Karpas-422 (cell line): ENCODE results near the gene VKORC1. TPM values are rescaled to one million over a fixed set of nuclear protein-coding genes. Genes with fewer than 3 reads are reported as not detected.
"Not testable (repeated sequence)": the region's sequence is repeated elsewhere in the genome, so short reads cannot be mapped to it uniquely, and the experiment has no call there.

Experiments used
- DNase-seq: peaks from one replicate; pipeline ENCODE4 v3.0.0-alpha.2; 2015
- H2AFZ ChIP-seq: fragments of 200-600 bp; sonication (generic); 2 replicates; pipeline ENCODE4 v1.6.1; 2014; ENCODE audit warnings: antibody characterized with exemption, low read length, mixed read lengths
- H3K27ac ChIP-seq: fragments of 200-600 bp; sonication (generic); 2 replicates; pipeline ENCODE4 v1.5.1; 2014; ENCODE audit warnings: mild to moderate bottlenecking, low read length, moderate library complexity
- H3K27me3 ChIP-seq: fragments of 200-600 bp; sonication (generic); 2 replicates; pipeline ENCODE4 v1.6.1; 2014; ENCODE audit warnings: low read length, mixed read lengths
- H3K36me3 ChIP-seq: fragments of 200-600 bp; sonication (generic); 2 replicates; pipeline ENCODE4 v1.6.1; 2014; ENCODE audit warnings: low read length, mixed read lengths; ENCODE audit not compliant: insufficient read depth
- H3K4me1 ChIP-seq: fragments of 200-600 bp; sonication (generic); 2 replicates; pipeline ENCODE4 v1.6.1; 2014; ENCODE audit warnings: mild to moderate bottlenecking, low read length, mixed read lengths
- H3K4me2 ChIP-seq: fragments of 200-600 bp; sonication (generic); 2 replicates; pipeline ENCODE4 v1.6.1; 2014; ENCODE audit warnings: low read length, low read depth, mild to moderate bottlenecking; ENCODE audit not compliant: poor library complexity, severe bottlenecking
- H3K4me3 ChIP-seq: fragments of 200-600 bp; sonication (generic); 2 replicates; pipeline ENCODE4 v1.5.1; 2014; ENCODE audit warnings: mild to moderate bottlenecking, antibody characterized with exemption, low read length, mixed read lengths
- H3K79me2 ChIP-seq: fragments of 200-600 bp; sonication (generic); 2 replicates; pipeline ENCODE4 v1.6.1; 2014; ENCODE audit warnings: mild to moderate bottlenecking, low read length, mixed read lengths
- H3K9ac ChIP-seq: fragments of 200-600 bp; sonication (generic); 2 replicates; pipeline ENCODE4 v1.6.0; 2014; ENCODE audit warnings: low read length
- H3K9me2 ChIP-seq: fragments of 200-600 bp; sonication (generic), shearing (Covaris generic); replicated peaks from 2 replicates; pipeline ENCODE4 v1.6.0; 2014; ENCODE audit warnings: mild to moderate bottlenecking, low read length, moderate library complexity; ENCODE audit not compliant: insufficient read depth
- H3K9me3 ChIP-seq: fragments of 300-700, 200-600 bp; sonication (generic); 2 replicates; pipeline ENCODE4 v1.6.1; 2014; ENCODE audit warnings: low read length, mixed read lengths
- H4K20me1 ChIP-seq: fragments of 200-600 bp; sonication (generic); 2 replicates; pipeline ENCODE4 v1.6.1; 2014; ENCODE audit warnings: mild to moderate bottlenecking, antibody characterized with exemption, low read length, low read depth; ENCODE audit not compliant: insufficient read depth
- total RNA-seq: library from RNA; depleted of rRNA; stranded (reverse); fragments of >200 nt; shearing (Covaris generic); gene quantifications from 2 replicates; pipeline ENCODE4 v1.2.3, GENCODE V29; 2014; ENCODE audit warnings: low replicate concordance

Gene VKORC1
- total RNA-seq, 1 experiment from 2014 or later, result 70.2 TPM

GRCh38 chr16:31136822-31137499, 42.4 kb upstream of the VKORC1 start:
- not testable (repeated sequence) for H3K4me1 ChIP-seq, H3K79me2 ChIP-seq, DNase-seq, H3K27ac ChIP-seq, H3K4me2 ChIP-seq, H3K4me3 ChIP-seq, H3K9me3 ChIP-seq, H3K9me2 ChIP-seq, H3K36me3 ChIP-seq, H3K27me3 ChIP-seq, H4K20me1 ChIP-seq, H2AFZ ChIP-seq, H3K9ac ChIP-seq

GRCh38 chr16:31136287-31136662, 41.7 kb upstream of the VKORC1 start:
- no peaks in the 10 kb centered on the region for H3K9me3 ChIP-seq
- H3K4me1 ChIP-seq, result peaks cover under 1% of the 10 kb centered on the region
- H3K36me3 ChIP-seq, result no peaks in the 10 kb centered on the region
- H3K4me2 ChIP-seq, result no peak overlapping the region
- no peaks in the 10 kb centered on the region for H3K9me2 ChIP-seq
- H3K79me2 ChIP-seq, result no peaks in the 10 kb centered on the region
- no peaks in the 10 kb centered on the region for H4K20me1 ChIP-seq
- H3K4me3 ChIP-seq, result no peak overlapping the region
- no peaks in the 10 kb centered on the region for H3K27me3 ChIP-seq
- H2AFZ ChIP-seq, result no peak overlapping the region
- DNase-seq, result no peak
- no peak overlapping the region for H3K27ac ChIP-seq
- H3K9ac ChIP-seq, result no peak overlapping the region

GRCh38 chr16:31135535-31136286, 41.1 kb upstream of the VKORC1 start, which contains the start of gene PRSS8:
Gene PRSS8, minus strand, starts transcription at chr16:31135727. Its CDS starts 229 bp downstream, at chr16:31135498.
- Histone ChIP-seq H3K9ac (no peak within 1 kb of the TSS), H3K36me3 (no peaks in the 10 kb centered on the region), H3K79me2 (no peaks in the 10 kb centered on the region), H3K9me3 (no peaks in the 10 kb centered on the region), H3K4me1 (no peaks in the 10 kb centered on the region), H3K27me3 (no peaks in the 10 kb centered on the region), H3K4me2 (no peak within 1 kb of the TSS), H3K9me2 (no peaks in the 10 kb centered on the region), H3K4me3 (no peak within 1 kb of the TSS), H4K20me1 (no peaks in the 10 kb centered on the region), H3K27ac (no peak within 1 kb of the TSS), H2AFZ (no peak within 1 kb of the TSS)
- DNase-seq, result no peak

GRCh38 chr16:31134625-31135534, 40.3 kb upstream of the VKORC1 start:
- Histone ChIP-seq H2AFZ (no peak overlapping the region), H3K4me3 (no peak overlapping the region), H4K20me1 (no peaks in the 10 kb centered on the region), H3K36me3 (no peaks in the 10 kb centered on the region), H3K4me1 (no peaks in the 10 kb centered on the region), H3K27me3 (no peaks in the 10 kb centered on the region), H3K27ac (no peak overlapping the region), H3K9me3 (no peaks in the 10 kb centered on the region), H3K4me2 (no peak overlapping the region), H3K79me2 (no peaks in the 10 kb centered on the region), H3K9me2 (no peaks in the 10 kb centered on the region), H3K9ac (no peak overlapping the region)
- DNase-seq, result no peak

GRCh38 chr16:31134091-31134571, 39.5 kb upstream of the VKORC1 start:
- no peaks in the 10 kb centered on the region for H3K9me3 ChIP-seq
- H3K9ac ChIP-seq, result no peak overlapping the region
- no peak for DNase-seq
- no peaks in the 10 kb centered on the region for H3K79me2 ChIP-seq
- H3K9me2 ChIP-seq, result no peaks in the 10 kb centered on the region
- H2AFZ ChIP-seq, result no peak overlapping the region
- no peaks in the 10 kb centered on the region for H4K20me1 ChIP-seq
- no peak overlapping the region for H3K4me2 ChIP-seq
- H3K36me3 ChIP-seq, result no peaks in the 10 kb centered on the region
- no peaks in the 10 kb centered on the region for H3K27me3 ChIP-seq
- no peak overlapping the region for H3K4me3 ChIP-seq
- H3K27ac ChIP-seq, result no peak overlapping the region
- no peaks in the 10 kb centered on the region for H3K4me1 ChIP-seq

- no peak overlapping the region for H3K4me3 ChIP-seq
- no peaks in the 10 kb centered on the region for H3K4me1 ChIP-seq
- H3K4me2 ChIP-seq, result no peak overlapping the region
- no peak overlapping the region for H3K9ac ChIP-seq
- no peaks in the 10 kb centered on the region for H3K79me2 ChIP-seq
- H2AFZ ChIP-seq, result no peak overlapping the region
- no peak for DNase-seq
- H3K9me3 ChIP-seq, result no peaks in the 10 kb centered on the region
- H3K36me3 ChIP-seq, result no peaks in the 10 kb centered on the region
- H3K27me3 ChIP-seq, result no peaks in the 10 kb centered on the region
- no peaks in the 10 kb centered on the region for H4K20me1 ChIP-seq
- no peaks in the 10 kb centered on the region for H3K9me2 ChIP-seq
- no peak overlapping the region for H3K27ac ChIP-seq
Measured at GRCh38 chr16:31133046-31133501, 38.5 kb upstream of the VKORC1 start.

- Histone ChIP-seq H3K9me3 (no peaks in the 10 kb centered on the region), H3K4me1 (no peaks in the 10 kb centered on the region), H3K4me3 (no peak overlapping the region), H3K9ac (no peak overlapping the region), H3K27ac (no peak overlapping the region), H2AFZ (no peak overlapping the region), H3K4me2 (no peak overlapping the region), H3K79me2 (no peaks in the 10 kb centered on the region), H3K36me3 (no peaks in the 10 kb centered on the region), H3K9me2 (no peaks in the 10 kb centered on the region), H3K27me3 (no peaks in the 10 kb centered on the region), H4K20me1 (no peaks in the 10 kb centered on the region)
- DNase-seq, result no peak
Measured at GRCh38 chr16:31132303-31132979, 37.8 kb upstream of the VKORC1 start.
